Renal pelvis (tissue), 12 donors: ENCODE data around the gene PIEZO1. TPM values are rescaled to one million over a fixed set of nuclear protein-coding genes. Genes with fewer than 3 reads are reported as not detected.
"Not testable (repeated sequence)": the region's sequence is repeated elsewhere in the genome, so short reads cannot be mapped to it uniquely, and the experiment has no call there.

Experiments used
- DNase-seq: peaks from one replicate; pipeline ENCODE4 v3.0.0-alpha.2; 2013
- long read RNA-seq, 16 experiments: transcript quantifications; one replicate each; lab custom pipeline, GENCODE V29; 2026
- polyA plus RNA-seq, 3 donors: library from polyadenylated mRNA; unstranded; fragments of 120-200 nt; gene quantifications; one replicate each; pipeline ENCODE4 v1.2.1, GENCODE V29; 2013; ENCODE audit not compliant: insufficient read length in 3 of 3

PIEZO1 gene
- polyA plus RNA-seq = 10 to 100 TPM; 44.6 to 59.0 (median 46.4) TPM
- long read RNA-seq, donor 1, partial matches to known transcripts = 0 of 5 reads
- long read RNA-seq, donor 1, other reads (novel, unspliced or antisense) = 0 of 5 reads
- long read RNA-seq, donor 2, transcript PIEZO1-208 (7 exons, 2,884 nt) = major isoform, 5 of 7 reads
- long read RNA-seq, donor 2, partial matches to known transcripts = 0 of 7 reads
- long read RNA-seq, donor 2, other reads (novel, unspliced or antisense) = 0 of 7 reads
- long read RNA-seq, donor 3, partial matches to known transcripts = 0 of 4 reads
- long read RNA-seq, donor 3, other reads (novel, unspliced or antisense) = 0 of 4 reads
- long read RNA-seq, donor 4, partial matches to known transcripts = 0 of 1 reads
- long read RNA-seq, donor 4, other reads (novel, unspliced or antisense) = 0 of 1 reads
- long read RNA-seq, donor 5 = 0 reads
- long read RNA-seq, donor 6, full-length matches to known transcripts = 8 of 8 reads
- long read RNA-seq, donor 6, partial matches to known transcripts = 0 of 8 reads
- long read RNA-seq, donor 6, other reads (novel, unspliced or antisense) = 0 of 8 reads
- long read RNA-seq, donor 7, partial matches to known transcripts = 0 of 5 reads
- long read RNA-seq, donor 7, other reads (novel, unspliced or antisense) = 0 of 5 reads
- long read RNA-seq, donor 8 = 0 reads
- long read RNA-seq, donor 9, partial matches to known transcripts = 0 of 3 reads
- long read RNA-seq, donor 9, other reads (novel, unspliced or antisense) = 0 of 3 reads
- long read RNA-seq, donor 10, partial matches to known transcripts = 0 of 2 reads
- long read RNA-seq, donor 10, other reads (novel, unspliced or antisense) = 0 of 2 reads
- long read RNA-seq, donor 11, partial matches to known transcripts = 5 of 7 reads
- long read RNA-seq, donor 11, other reads (novel, unspliced or antisense) = 0 of 7 reads
- long read RNA-seq, donor 12, partial matches to known transcripts = 0 of 3 reads
- long read RNA-seq, donor 12, other reads (novel, unspliced or antisense) = 0 of 3 reads
- long read RNA-seq, donor 13, partial matches to known transcripts = 0 of 6 reads
- long read RNA-seq, donor 13, other reads (novel, unspliced or antisense) = 0 of 6 reads
- long read RNA-seq, donor 14 = 0 reads
- long read RNA-seq, donor 15 = 0 reads
- long read RNA-seq, donor 16, partial matches to known transcripts = 16 of 19 reads
- long read RNA-seq, donor 16, other reads (novel, unspliced or antisense) = 0 of 19 reads

GRCh38 chr16:88785106-88785924, at the start of gene PIEZO1:
PIEZO1 (minus strand) TSS chr16:88785220; CDS start chr16:88784964, 256 bp downstream.
- no peak for DNase-seq

- no peak for DNase-seq
Observed at GRCh38 chr16:88834670-88835069, 49.6 kb upstream of the PIEZO1 start.

- no peak for DNase-seq
Observed at GRCh38 chr16:88833086-88833485, 48.1 kb upstream of the PIEZO1 start.

GRCh38 chr16:88831838-88832237, 46.8 kb upstream of the PIEZO1 start:
- no peak for DNase-seq

- no peak for DNase-seq
Observed at GRCh38 chr16:88830783-88831182, 45.8 kb upstream of the PIEZO1 start.

GRCh38 chr16:88830258-88830657, 45.2 kb upstream of the PIEZO1 start:
- DNase-seq = peak; percentile 57

GRCh38 chr16:88828711-88829110, 43.7 kb upstream of the PIEZO1 start:
- DNase-seq = no peak

GRCh38 chr16:88827727-88828126, 42.7 kb upstream of the PIEZO1 start:
- DNase-seq = no peak

GRCh38 chr16:88826070-88826840, 41.2 kb upstream of the PIEZO1 start:
- DNase-seq = no peak

GRCh38 chr16:88825146-88825545, 40.1 kb upstream of the PIEZO1 start:
- DNase-seq = no peak

- no peak for DNase-seq
Observed at GRCh38 chr16:88824256-88825077, 39.4 kb upstream of the PIEZO1 start.

- DNase-seq = not testable (repeated sequence)
Observed at GRCh38 chr16:88823646-88824045, 38.6 kb upstream of the PIEZO1 start.

GRCh38 chr16:88822281-88823040, 37.4 kb upstream of the PIEZO1 start:
- no peak for DNase-seq

- no peak for DNase-seq
Observed at GRCh38 chr16:88821168-88821850, 36.3 kb upstream of the PIEZO1 start.

GRCh38 chr16:88820385-88821025, 35.5 kb upstream of the PIEZO1 start:
- DNase-seq = no peak

- no peak for DNase-seq
Observed at GRCh38 chr16:88819126-88819525, 34.1 kb upstream of the PIEZO1 start.

GRCh38 chr16:88818575-88818874, 33.5 kb upstream of the PIEZO1 start:
- DNase-seq = no peak
